GOT3 (cell line): Measurements from ENCODE around the gene ISLR.

Source experiments
- DNase-seq: peaks from one replicate; lab custom pipeline; 2025; ENCODE audit warnings: mixed read lengths; lab: John Stamatoyannopoulos, UW

The ISLR gene

GRCh38 chr15:74172701-74173379 is 670 bp upstream of the ISLR start:
- DNase-seq, result no peak

GRCh38 chr15:74174219-74174957 is 878 bp downstream of the ISLR start:
- DNase-seq, result no peak

GRCh38 chr15:74174958-74175253 is 1.4 kb downstream of the ISLR start:
- DNase-seq, result no peak

- no peak for DNase-seq
These were observed 2.0 kb downstream of the ISLR start for GRCh38 chr15:74175271-74176191.

- no peak for DNase-seq
These were observed 3.0 kb downstream of the ISLR start for GRCh38 chr15:74176262-74177214.

GRCh38 chr15:74178326-74179100 is 5.0 kb downstream of the ISLR start:
- no peak for DNase-seq

- peak; percentile 77 for DNase-seq
These were observed 5.8 kb downstream of the ISLR start for GRCh38 chr15:74179101-74179841.

GRCh38 chr15:74179983-74180880 is 6.7 kb downstream of the ISLR start:
- no peak for DNase-seq

GRCh38 chr15:74180881-74181602 is 7.5 kb downstream of the ISLR start:
- no peak for DNase-seq

GRCh38 chr15:74182131-74182530 is 8.6 kb downstream of the ISLR start:
- no peak for DNase-seq

GRCh38 chr15:74184582-74185091 is 11.1 kb downstream of the ISLR start:
- DNase-seq, result no peak

- no peak for DNase-seq
These were observed 12.3 kb downstream of the ISLR start for GRCh38 chr15:74185710-74186348.

GRCh38 chr15:74188216-74188615 is 14.7 kb downstream of the ISLR start:
- DNase-seq, result no peak

- no peak for DNase-seq
These were observed 18.3 kb downstream of the ISLR start for GRCh38 chr15:74191798-74192197.

- no peak for DNase-seq
These were observed 19.2 kb downstream of the ISLR start for GRCh38 chr15:74192751-74193150.

- peak; percentile 17 for DNase-seq
These were observed 19.8 kb downstream of the ISLR start for GRCh38 chr15:74193299-74193718.

- DNase-seq, result no peak
These were observed 20.4 kb downstream of the ISLR start for GRCh38 chr15:74193905-74194304.
